Brain microvascular endothelial cell (primary cell): Measurements from ENCODE around the gene DDC.
"Not testable (repeated sequence)": the region's sequence is repeated elsewhere in the genome, so short reads cannot be mapped to it uniquely, and the experiment has no call there.

Experiments used
- DNase-seq: peaks from one replicate; pipeline ENCODE4 v3.0.0-alpha.2; 2020
- H3K27ac ChIP-seq: fragments of 250-450 bp; sonication (Bioruptor Pico); 2 replicates; pipeline ENCODE4 v1.5.1; 2020; ENCODE audit warnings: mild to moderate bottlenecking, moderate library complexity
- H3K27me3 ChIP-seq: fragments of 250-450 bp; sonication (Bioruptor Pico); replicated peaks from 2 replicates; pipeline ENCODE4 v1.5.1; 2020; ENCODE audit warnings: mild to moderate bottlenecking
- H3K36me3 ChIP-seq: fragments of 250-450 bp; sonication (Bioruptor Pico); replicated peaks from 2 replicates; pipeline ENCODE4 v1.5.1; 2020; ENCODE audit warnings: mild to moderate bottlenecking
- H3K4me3 ChIP-seq: 2 replicates; pipeline ENCODE4 v1.5.1; 2011; ENCODE audit warnings: low read depth, mild to moderate bottlenecking, control low read depth, low read length, moderate library complexity
- in situ Hi-C: cut with HindIII; loops from 2 replicates; pipeline ENCODE4 v1.10.0; 2017; ENCODE audit warnings: low sequenced_read_pairs, low pct_ligation_motif_present
- TF ChIP-seq, protein P1 (sequence below): IDR thresholded peaks from 2 replicates; pipeline ENCODE4 v1.5.1; 2011; ENCODE audit warnings: low read depth, mild to moderate bottlenecking, moderate library complexity, low read length, control low read depth, inconsistent platforms; ENCODE audit errors: missing control alignments

The DDC gene

GRCh38 chr7:50577569-50577968, 12.4 kb upstream of the DDC start:
- no peak overlapping the region for H3K27ac ChIP-seq
- in situ Hi-C loops: no loop called here
- DNase-seq: no peak
- no peaks in the 10 kb centered on the region for H3K27me3 ChIP-seq
- TF ChIP-seq, protein P1, sequence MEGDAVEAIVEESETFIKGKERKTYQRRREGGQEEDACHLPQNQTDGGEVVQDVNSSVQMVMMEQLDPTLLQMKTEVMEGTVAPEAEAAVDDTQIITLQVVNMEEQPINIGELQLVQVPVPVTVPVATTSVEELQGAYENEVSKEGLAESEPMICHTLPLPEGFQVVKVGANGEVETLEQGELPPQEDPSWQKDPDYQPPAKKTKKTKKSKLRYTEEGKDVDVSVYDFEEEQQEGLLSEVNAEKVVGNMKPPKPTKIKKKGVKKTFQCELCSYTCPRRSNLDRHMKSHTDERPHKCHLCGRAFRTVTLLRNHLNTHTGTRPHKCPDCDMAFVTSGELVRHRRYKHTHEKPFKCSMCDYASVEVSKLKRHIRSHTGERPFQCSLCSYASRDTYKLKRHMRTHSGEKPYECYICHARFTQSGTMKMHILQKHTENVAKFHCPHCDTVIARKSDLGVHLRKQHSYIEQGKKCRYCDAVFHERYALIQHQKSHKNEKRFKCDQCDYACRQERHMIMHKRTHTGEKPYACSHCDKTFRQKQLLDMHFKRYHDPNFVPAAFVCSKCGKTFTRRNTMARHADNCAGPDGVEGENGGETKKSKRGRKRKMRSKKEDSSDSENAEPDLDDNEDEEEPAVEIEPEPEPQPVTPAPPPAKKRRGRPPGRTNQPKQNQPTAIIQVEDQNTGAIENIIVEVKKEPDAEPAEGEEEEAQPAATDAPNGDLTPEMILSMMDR: no peak
- no peaks in the 10 kb centered on the region for H3K36me3 ChIP-seq
- H3K4me3 ChIP-seq: no peak overlapping the region

DNA sequence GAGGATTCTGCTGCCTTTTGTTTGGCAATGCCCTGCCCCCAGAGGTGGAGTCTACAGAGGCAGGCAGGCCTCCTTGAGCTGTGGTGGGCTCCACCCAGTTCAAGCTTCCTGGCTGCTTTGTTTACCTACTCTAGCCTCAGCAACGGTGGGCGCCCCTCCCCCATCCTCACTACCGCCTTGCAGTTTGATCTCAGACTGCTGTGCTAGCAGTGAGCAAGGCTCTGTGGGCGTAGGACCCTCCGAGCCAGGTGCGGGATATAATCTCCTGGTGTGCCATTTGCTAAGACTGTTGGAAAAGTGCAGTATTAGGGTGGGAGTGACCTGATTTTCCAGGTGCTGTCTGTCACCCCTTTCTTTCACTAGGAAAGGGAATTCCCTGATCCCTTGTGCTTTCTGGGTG, 11.2 kb upstream of the DDC start:
- in situ Hi-C loops, H3K27ac ChIP-seq, DNase-seq: not testable (repeated sequence)

DNA sequence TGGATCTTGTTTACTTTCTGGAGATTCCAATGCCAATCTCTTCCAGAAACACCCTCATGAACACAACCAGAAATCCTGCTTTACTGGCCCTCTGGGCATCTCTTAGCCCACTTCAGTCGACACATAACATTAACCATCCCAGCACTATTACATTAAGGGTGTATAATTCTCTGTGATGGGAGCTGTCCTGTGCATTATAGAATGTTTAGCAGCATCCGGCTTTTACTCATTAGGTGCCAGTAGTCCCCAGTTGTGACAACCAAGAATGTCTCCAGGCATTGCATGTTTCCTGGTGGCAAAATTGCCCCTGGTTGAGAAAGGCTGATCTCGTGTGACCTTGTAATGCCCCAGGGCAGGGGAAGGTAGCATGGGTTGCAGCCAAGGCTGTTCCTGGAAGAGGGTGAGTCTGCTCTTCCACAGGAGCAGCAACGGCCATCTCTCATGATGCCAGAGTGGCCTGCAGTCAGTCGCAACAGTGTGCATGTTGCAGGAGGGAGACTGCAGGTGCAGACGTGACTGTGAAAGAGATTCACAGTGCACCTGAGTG, 2.6 kb upstream of the DDC start:
- TF ChIP-seq, protein P1: no peak

More for the DNA sequence above, 11.2 kb upstream of the DDC start:
- not testable (repeated sequence) for H3K27me3 ChIP-seq, H3K36me3 ChIP-seq, H3K4me3 ChIP-seq

GRCh38 chr7:50565977-50566376, 772 bp upstream of the DDC start:
- H3K27ac ChIP-seq: no peak overlapping the region
- H3K27me3 ChIP-seq: peaks cover 9% of the 10 kb centered on the region
- DNase-seq: no peak
- H3K36me3 ChIP-seq: no peaks in the 10 kb centered on the region
- in situ Hi-C loops: no loop called here
- TF ChIP-seq, protein P1: no peak
- H3K4me3 ChIP-seq: no peak overlapping the region

More for the DNA sequence above, 2.6 kb upstream of the DDC start:
- in situ Hi-C loops: no loop called here
- DNase-seq: no peak
- Histone ChIP-seq H3K27me3 (peaks cover 6% of the 10 kb centered on the region), H3K36me3 (no peaks in the 10 kb centered on the region), H3K4me3 (no peak overlapping the region), H3K27ac (no peak overlapping the region)

DNA sequence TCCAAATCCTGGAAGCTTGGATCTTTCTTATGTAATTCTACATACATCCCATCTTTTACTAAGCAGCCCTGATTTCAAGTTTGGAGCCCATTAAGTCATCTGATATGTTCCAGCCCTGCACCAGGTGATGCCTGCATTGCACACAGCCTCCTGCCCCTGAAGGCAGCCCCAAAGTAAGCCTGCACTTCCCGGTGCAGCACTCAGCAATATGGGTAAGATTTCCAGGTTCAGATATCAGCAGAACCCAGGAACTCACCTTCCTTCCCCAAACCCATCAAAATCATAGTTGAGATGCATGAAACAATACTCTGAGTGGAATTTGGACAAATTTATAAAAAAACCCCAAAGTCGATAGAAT, 333 bp upstream of the DDC start:
- Histone ChIP-seq H3K27me3 (peaks cover 12% of the 10 kb centered on the region), H3K4me3 (no peak overlapping the region), H3K36me3 (no peaks in the 10 kb centered on the region), H3K27ac (no peak overlapping the region)
- TF ChIP-seq, protein P1: no peak
- no peak for DNase-seq
- in situ Hi-C loops: no loop called here

DNA sequence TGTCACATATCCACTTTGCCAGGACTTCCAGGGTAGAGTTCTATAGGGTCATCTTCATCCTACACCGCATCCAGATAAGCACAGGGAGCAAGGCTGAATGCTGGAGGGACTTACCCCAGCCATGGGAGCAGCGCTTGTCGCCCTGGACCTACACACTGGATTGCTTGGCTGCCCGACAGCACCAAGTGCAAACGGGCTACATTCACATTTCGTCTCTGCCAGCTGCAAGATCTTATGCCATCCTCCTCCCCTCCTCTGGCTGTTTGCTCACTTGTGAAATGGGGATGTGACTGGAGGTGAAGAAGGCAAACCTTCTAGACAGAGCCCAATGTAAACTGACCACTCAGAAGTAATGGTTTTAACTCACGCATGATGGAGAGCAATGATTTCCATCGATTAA, 1.0 kb downstream of the DDC start:
- in situ Hi-C loops: no loop called here
- TF ChIP-seq, protein P1: no peak
- Histone ChIP-seq H3K27me3 (peaks cover 12% of the 10 kb centered on the region), H3K4me3 (no peak overlapping the region), H3K27ac (no peak overlapping the region), H3K36me3 (no peaks in the 10 kb centered on the region)
- DNase-seq: no peak
